Type B pancreatic cell (in vitro differentiated cells): ENCODE measurements around the gene FYCO1. TPM values are rescaled to one million over a fixed set of nuclear protein-coding genes. Genes with fewer than 3 reads are reported as not detected.

ENCODE experiments used
- DNase-seq: peaks from one replicate; pipeline ENCODE4 v3.0.0; 2021; ENCODE audit warnings: mixed read lengths; ENCODE audit not compliant: unreplicated experiment; ENCODE audit errors: extremely low spot score
- H3K27ac Mint-ChIP-seq: 2 replicates; pipeline ENCODE4 v1.8.0; 2021; ENCODE audit warnings: mild to moderate bottlenecking, mixed read lengths
- H3K27me3 Mint-ChIP-seq: 2 replicates; pipeline ENCODE4 v1.8.0; 2021; ENCODE audit warnings: mixed read lengths
- H3K36me3 Mint-ChIP-seq: 2 replicates; pipeline ENCODE4 v1.8.0; 2021; ENCODE audit warnings: mixed read lengths
- H3K4me1 Mint-ChIP-seq: one replicate; pipeline ENCODE4 v1.8.0; 2021; ENCODE audit warnings: mixed read lengths; ENCODE audit not compliant: unreplicated experiment
- H3K4me3 Mint-ChIP-seq: 2 replicates; pipeline ENCODE4 v1.8.0; 2021; ENCODE audit warnings: mild to moderate bottlenecking, mixed read lengths
- H3K9me3 Mint-ChIP-seq: 2 replicates; pipeline ENCODE4 v1.8.0; 2021; ENCODE audit warnings: mixed read lengths
- CTCF ChIP-seq: fragments of 200-600 bp; sonication (generic); conservative IDR thresholded peaks from 2 replicates; pipeline ENCODE4 v1.5.0; 2021; ENCODE audit warnings: antibody characterized with exemption, mild to moderate bottlenecking
- total RNA-seq: library from RNA; stranded (reverse); gene quantifications from 2 replicates; pipeline ENCODE4 v1.2.1, GENCODE V29; 2021; ENCODE audit warnings: low replicate concordance

The FYCO1 gene
- total RNA-seq, 1 donor from 2014 or later, result 15.2 TPM

GRCh38 chr3:45990181-45990580, 5.4 kb downstream of the FYCO1 start:
- Mint-ChIP-seq H3K4me3 (no peak overlapping the region), H3K9me3 (no peaks in the 10 kb centered on the region), H3K27ac (no peak overlapping the region), H3K27me3 (no peaks in the 10 kb centered on the region), H3K36me3 (peaks cover 3% of the 10 kb centered on the region), H3K4me1 (peaks cover 27% of the 10 kb centered on the region)
- no peak for DNase-seq
- no peak for TF ChIP-seq CTCF

- Mint-ChIP-seq H3K9me3 (no peaks in the 10 kb centered on the region), H3K36me3 (peaks cover 3% of the 10 kb centered on the region), H3K27me3 (no peaks in the 10 kb centered on the region), H3K4me1 (peaks cover 27% of the 10 kb centered on the region), H3K4me3 (no peak overlapping the region), H3K27ac (no peak overlapping the region)
- no peak for TF ChIP-seq CTCF
- no peak for DNase-seq
These were observed 6.8 kb downstream of the FYCO1 start for GRCh38 chr3:45988804-45989203.

- H3K27ac Mint-ChIP-seq, result peak overlapping the region; percentile 29
- peaks cover 27% of the 10 kb centered on the region for H3K4me1 Mint-ChIP-seq
- peaks cover 3% of the 10 kb centered on the region for H3K36me3 Mint-ChIP-seq
- H3K9me3 Mint-ChIP-seq, result no peaks in the 10 kb centered on the region
- no peaks in the 10 kb centered on the region for H3K27me3 Mint-ChIP-seq
- H3K4me3 Mint-ChIP-seq, result no peak overlapping the region
- no peak for TF ChIP-seq CTCF
- no peak for DNase-seq
These were observed 7.3 kb downstream of the FYCO1 start for GRCh38 chr3:45988362-45988761.

- TF ChIP-seq CTCF, result no peak
- Mint-ChIP-seq H3K4me1 (peaks cover 27% of the 10 kb centered on the region), H3K27ac (peak overlapping the region; percentile 29), H3K27me3 (no peaks in the 10 kb centered on the region), H3K9me3 (no peaks in the 10 kb centered on the region), H3K36me3 (peaks cover 3% of the 10 kb centered on the region), H3K4me3 (no peak overlapping the region)
- DNase-seq, result no peak
These were observed 8.0 kb downstream of the FYCO1 start for GRCh38 chr3:45987368-45988291.

GRCh38 chr3:45986303-45986982, 9.2 kb downstream of the FYCO1 start:
- Mint-ChIP-seq H3K4me3 (peak overlapping the region; percentile 13), H3K9me3 (no peaks in the 10 kb centered on the region), H3K36me3 (peaks cover 3% of the 10 kb centered on the region)

More at GRCh38 chr3:45986303-45986982, 9.2 kb downstream of the FYCO1 start:
- H3K27me3 Mint-ChIP-seq, result no peaks in the 10 kb centered on the region
- DNase-seq, result no peak
- no peak for TF ChIP-seq CTCF
- H3K27ac Mint-ChIP-seq, result peak overlapping the region; percentile 27
- peaks cover 27% of the 10 kb centered on the region for H3K4me1 Mint-ChIP-seq
